ENCODE data around the gene CCDC6. TPM values are rescaled to one million over a fixed set of nuclear protein-coding genes. Genes with fewer than 3 reads are reported as not detected.

Gene CCDC6
- total and polyA plus RNA-seq, 2 of the 8 experiments (the other 6 are each of a cell fraction or from before 2014, with no cell fraction given) = 42.2 to 74.4 TPM

DNA sequence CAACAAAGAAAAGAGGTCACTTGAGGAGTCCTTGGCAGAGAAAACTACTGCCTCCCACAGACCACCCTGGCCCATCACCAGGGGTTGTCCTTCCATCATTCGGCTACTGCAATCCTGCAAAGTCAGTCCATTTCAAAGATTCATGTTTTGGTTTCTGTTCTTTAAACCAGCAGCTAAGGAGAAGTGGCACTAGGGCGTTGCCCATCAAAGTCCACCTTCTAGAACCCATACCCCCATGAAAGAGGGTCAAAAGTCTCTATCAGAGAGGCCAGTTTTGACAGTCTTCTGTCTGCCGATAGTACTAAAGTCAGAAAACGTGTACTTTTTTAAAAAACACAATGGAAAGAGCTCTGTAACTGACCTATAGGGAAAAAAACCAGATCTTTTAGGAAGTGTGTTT is 14.4 kb downstream of the CCDC6 start:
- Histone ChIP-seq H3K56ac (replicated peaks; ENCODE audit: insufficient read length, low read depth, low read length) (no peak overlapping the region), H3K23ac (ENCODE audit: insufficient read length) (no peak overlapping the region), H3K4me3 (ENCODE audit: extremely low read depth in 1 of 4, insufficient read depth in 2 of 4, low read depth in 3 of 4, low read length in 4 of 4) (no peak overlapping the region), H2BK20ac (ENCODE audit: low read length) (no peak overlapping the region), H3K9me3 (ENCODE audit: insufficient read depth in 2 of 2, low read depth in 1 of 2, low read length in 1 of 2) (no peaks in the 10 kb centered on the region), H2AK5ac (ENCODE audit: low read depth, low read length) (no peak overlapping the region), H2BK5ac (ENCODE audit: low read depth, low read length) (no peak overlapping the region), H2BK15ac (ENCODE audit: low read length) (no peak overlapping the region), H4K91ac (replicated peaks; ENCODE audit: insufficient read length, low read length) (no peak overlapping the region), H3K14ac (ENCODE audit: insufficient read length) (no peak overlapping the region), H3K27ac (ENCODE audit: low read depth, low read length) (no peak overlapping the region), H3K4ac (replicated peaks; ENCODE audit: insufficient read length, low read depth, low read length) (no peak overlapping the region), H4K8ac (ENCODE audit: extremely low read depth, insufficient read depth, low read length) (no peak overlapping the region), H3K4me2 (ENCODE audit: insufficient read depth in 1 of 2, low read depth in 2 of 2, low read length in 2 of 2) (no peak overlapping the region), H3K23me2 (ENCODE audit: low read depth, low read length) (no peaks in the 10 kb centered on the region), H2BK12ac (ENCODE audit: low read depth, low read length) (no peak overlapping the region), H3K27me3 (replicated peaks in 1 of 4; ENCODE audit: control insufficient read depth in 3 of 4, extremely low read depth in 1 of 4, insufficient read depth in 3 of 4, low read length in 3 of 4) (no peaks in the 10 kb centered on the region), H3K4me1 (replicated peaks in 1 of 4; ENCODE audit: control insufficient read depth in 3 of 4, insufficient read depth in 4 of 4, low read length in 3 of 4) (peaks cover 0 to 26% (median 6%) of the 10 kb centered on the region in 4 experiments; a peak in 6 of 7 replicates), H3K36me3 (ENCODE audit: control insufficient read depth in 2 of 4, insufficient read depth in 4 of 4, low read length in 3 of 4) (peaks cover 0 to 5% (median 2%) of the 10 kb centered on the region in 4 experiments; a peak in 4 of 8 replicates), H3K18ac (ENCODE audit: extremely low read depth, low read length) (no peak overlapping the region), H4K20me1 (replicated peaks in 1 of 2; ENCODE audit: control insufficient read depth in 1 of 2, insufficient read depth in 2 of 2, low read length in 2 of 2) (peaks cover 27 to 33% of the 10 kb centered on the region in 2 experiments), H3K9ac (replicated peaks in 1 of 4; ENCODE audit: extremely low read depth in 1 of 4, low read depth in 3 of 4, low read length in 3 of 4) (no peak overlapping the region), H2AFZ (ENCODE audit: low read length) (no peak overlapping the region), H3K79me2 (ENCODE audit: control insufficient read depth in 1 of 2, insufficient read depth in 2 of 2, low read length in 2 of 2) (peaks cover 34 to 99% of the 10 kb centered on the region in 2 experiments), H2BK120ac (replicated peaks; ENCODE audit: low read depth, low read length) (no peak overlapping the region), H4K5ac (ENCODE audit: insufficient read length, low read depth, low read length) (no peak overlapping the region), H3K79me1 (ENCODE audit: low read depth, low read length) (peaks cover 20% of the 10 kb centered on the region)
- 85% methylated on average over 4 of the region's 4 CpGs; no CpG with 5 or more reads in 1 of the 2 experiments for whole genome bisulfite sequencing, 2 experiments (ENCODE audit: extremely low coverage in 1 of 2, insufficient coverage in 1 of 2, insufficient read length in 1 of 2, insufficient replicate concordance in 2 of 2, low coverage in 1 of 2, low lambda C conversion rate in 2 of 2, missing lambda C conversion rate in 1 of 2)
- TF ChIP-seq SIRT6 (IDR thresholded peaks at IDR 0.05; ENCODE audit: low read length) (no peak), SP2 (IDR thresholded peaks at IDR 0.05; ENCODE audit: low read length) (no peak), CEBPB (IDR thresholded peaks at IDR 0.05; ENCODE audit: low read depth, low read length) (no peak), SP1 (IDR thresholded peaks at IDR 0.05; ENCODE audit: low read depth, low read length) (no peak), CHD2 (IDR thresholded peaks at IDR 0.05; ENCODE audit: low read length) (no peak), ASH2L (IDR thresholded peaks at IDR 0.05; ENCODE audit: low read length) (no peak), HDAC2 (IDR thresholded peaks at IDR 0.05; ENCODE audit: borderline replicate concordance in 1 of 2, low read depth in 2 of 2, low read length in 2 of 2) (no peak), RXRA (IDR thresholded peaks at IDR 0.05; ENCODE audit: insufficient read depth, low read depth, low read length) (no peak)
- TF ChIP-seq, protein P1, sequence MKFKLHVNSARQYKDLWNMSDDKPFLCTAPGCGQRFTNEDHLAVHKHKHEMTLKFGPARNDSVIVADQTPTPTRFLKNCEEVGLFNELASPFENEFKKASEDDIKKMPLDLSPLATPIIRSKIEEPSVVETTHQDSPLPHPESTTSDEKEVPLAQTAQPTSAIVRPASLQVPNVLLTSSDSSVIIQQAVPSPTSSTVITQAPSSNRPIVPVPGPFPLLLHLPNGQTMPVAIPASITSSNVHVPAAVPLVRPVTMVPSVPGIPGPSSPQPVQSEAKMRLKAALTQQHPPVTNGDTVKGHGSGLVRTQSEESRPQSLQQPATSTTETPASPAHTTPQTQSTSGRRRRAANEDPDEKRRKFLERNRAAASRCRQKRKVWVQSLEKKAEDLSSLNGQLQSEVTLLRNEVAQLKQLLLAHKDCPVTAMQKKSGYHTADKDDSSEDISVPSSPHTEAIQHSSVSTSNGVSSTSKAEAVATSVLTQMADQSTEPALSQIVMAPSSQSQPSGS (IDR thresholded peaks at IDR 0.05; ENCODE audit: low read length) = no peak
- no peak for DNase-seq (ENCODE audit: low read depth in 1 of 2, low spot score in 2 of 2)
- FAIRE-seq = no peak
- ChIA-PET CTCF (ENCODE audit: partially characterized antibody) (interaction anchor here (0.5 to 1.4 kb wide), 6 partner anchors 10 to 266 kb away, joined by 3 to 6 read pairs (median 3); partner anchors contain the start of gene CCDC6), POLR2A (ENCODE audit: partially characterized antibody) (interaction anchor here (9.7 kb wide), 1 partner anchor 14 kb away, joined by 90 read pairs; the partner anchor contains the start of gene CCDC6)

All from H1 (cell line).